ENCODE results near the gene CCNY. TPM values are rescaled to one million over a fixed set of nuclear protein-coding genes. Genes with fewer than 3 reads are reported as not detected.
A peak's percentile ranks its signal among the peaks of the same experiment; 100 is the strongest.

CCNY gene
- total RNA-seq, 1 experiment from 2014 or later, result 53.3 TPM

DNA sequence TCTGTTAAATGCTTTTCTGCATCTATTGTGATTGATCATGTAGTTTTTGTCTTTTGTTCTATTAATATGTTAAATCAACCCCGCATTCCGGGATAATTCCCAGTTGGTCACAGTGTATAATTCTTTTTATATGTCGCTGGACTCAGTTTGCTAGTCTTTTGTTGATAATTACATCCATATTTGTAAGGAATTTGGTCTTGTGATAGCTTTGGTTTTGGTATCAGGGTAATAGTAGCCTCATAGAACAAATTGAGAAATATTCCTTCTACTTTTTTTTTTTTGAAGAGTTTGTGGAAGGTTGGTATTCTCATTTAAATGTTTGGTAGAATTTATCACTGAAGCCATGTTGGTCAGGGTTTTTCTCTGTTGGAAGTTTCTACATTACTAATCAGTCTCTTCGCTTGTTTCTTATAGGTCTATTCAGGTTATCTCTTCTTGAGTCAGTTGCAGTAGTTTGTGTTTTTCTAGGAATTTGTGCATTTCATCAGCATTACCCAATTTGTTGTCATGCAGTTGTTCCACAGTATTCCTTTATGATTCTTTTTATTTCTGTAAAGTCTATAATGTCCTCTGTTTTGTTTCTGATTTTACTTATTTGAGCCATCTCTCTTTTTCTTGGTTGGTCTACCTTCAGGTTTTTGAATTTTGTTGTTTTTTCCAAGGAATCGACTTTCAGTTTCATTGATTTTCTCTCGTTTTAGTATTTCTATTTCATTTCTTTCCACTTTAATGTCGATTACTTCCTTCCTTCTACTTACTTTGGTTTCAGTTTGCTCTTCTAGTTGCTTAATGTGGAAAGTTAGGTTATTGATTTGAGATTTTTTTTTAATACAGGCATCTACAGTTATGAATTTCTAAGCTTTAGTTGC is 204.2 kb downstream of the CCNY start:
- H3K36me3 Mint-ChIP-seq, result peaks cover 47% of the 10 kb centered on the region
- H3K9me3 Mint-ChIP-seq, result peaks cover 38% of the 10 kb centered on the region
- DNase-seq (ENCODE audit: low spot score), result no peak
- ChIA-PET CTCF (no interaction called here), POLR2A (no interaction called here)
- no peak overlapping the region for H3K27ac Mint-ChIP-seq
- H3K4me3 Mint-ChIP-seq, result no peak overlapping the region
- no peaks in the 10 kb centered on the region for H3K27me3 Mint-ChIP-seq (ENCODE audit: low read depth)
- no peak for ATAC-seq
- TF ChIP-seq ZNF232 (CRISPR knock-in tag; IDR thresholded peaks at IDR 0.05), result no peak
- TF ChIP-seq, protein P1, sequence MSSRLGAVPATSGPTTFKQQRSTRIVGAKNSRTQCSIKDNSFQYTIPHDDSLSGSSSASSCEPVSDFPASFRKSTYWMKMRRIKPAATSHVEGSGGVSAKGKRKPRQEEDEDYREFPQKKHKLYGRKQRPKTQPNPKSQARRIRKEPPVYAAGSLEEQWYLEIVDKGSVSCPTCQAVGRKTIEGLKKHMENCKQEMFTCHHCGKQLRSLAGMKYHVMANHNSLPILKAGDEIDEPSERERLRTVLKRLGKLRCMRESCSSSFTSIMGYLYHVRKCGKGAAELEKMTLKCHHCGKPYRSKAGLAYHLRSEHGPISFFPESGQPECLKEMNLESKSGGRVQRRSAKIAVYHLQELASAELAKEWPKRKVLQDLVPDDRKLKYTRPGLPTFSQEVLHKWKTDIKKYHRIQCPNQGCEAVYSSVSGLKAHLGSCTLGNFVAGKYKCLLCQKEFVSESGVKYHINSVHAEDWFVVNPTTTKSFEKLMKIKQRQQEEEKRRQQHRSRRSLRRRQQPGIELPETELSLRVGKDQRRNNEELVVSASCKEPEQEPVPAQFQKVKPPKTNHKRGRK (CRISPR knock-in tag; IDR thresholded peaks at IDR 0.05; ENCODE audit: borderline replicate concordance), result no peak
- TF ChIP-seq, protein P2, sequence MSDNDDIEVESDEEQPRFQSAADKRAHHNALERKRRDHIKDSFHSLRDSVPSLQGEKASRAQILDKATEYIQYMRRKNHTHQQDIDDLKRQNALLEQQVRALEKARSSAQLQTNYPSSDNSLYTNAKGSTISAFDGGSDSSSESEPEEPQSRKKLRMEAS (CRISPR knock-in tag; IDR thresholded peaks at IDR 0.05), result no peak
- peaks cover 17% of the 10 kb centered on the region for H3K4me1 Mint-ChIP-seq

DNA sequence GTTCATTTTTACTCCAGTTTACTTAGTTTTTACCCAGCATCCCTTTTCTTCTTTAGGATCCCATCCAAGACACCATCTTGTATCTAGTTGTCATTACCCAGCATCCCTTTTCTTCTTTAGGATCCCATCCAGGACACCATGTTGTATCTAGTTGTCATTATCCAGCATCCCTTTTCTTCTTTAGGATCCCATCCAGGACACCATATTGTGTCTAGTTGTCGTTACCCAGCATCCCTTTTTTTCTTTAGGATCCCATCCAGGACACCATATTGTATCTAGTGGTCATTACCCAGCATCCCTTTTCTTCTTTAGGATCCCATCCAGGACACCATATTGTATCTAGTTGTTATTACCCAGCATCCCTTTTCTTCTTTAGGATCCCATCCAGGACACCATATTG is 205.4 kb downstream of the CCNY start:
- ATAC-seq, result no peak
- DNase-seq (ENCODE audit: low spot score), result no peak
- Mint-ChIP-seq H3K27me3 (ENCODE audit: low read depth) (no peaks in the 10 kb centered on the region), H3K4me3 (no peak overlapping the region), H3K4me1 (peaks cover 14% of the 10 kb centered on the region), H3K9me3 (peaks cover 27% of the 10 kb centered on the region), H3K36me3 (peaks cover 36% of the 10 kb centered on the region), H3K27ac (no peak overlapping the region)
- POLR2A ChIA-PET, result no interaction called here
- CTCF ChIA-PET, result no interaction called here
- TF ChIP-seq ZNF263 (CRISPR knock-in tag; IDR thresholded peaks at IDR 0.05; ENCODE audit: low read depth) (no peak), SOX15 (CRISPR knock-in tag; IDR thresholded peaks at IDR 0.05) (no peak), HMGA2 (CRISPR knock-in tag; IDR thresholded peaks at IDR 0.05) (no peak), ZNF232 (CRISPR knock-in tag; IDR thresholded peaks at IDR 0.05) (no peak)
- TF ChIP-seq, protein P3, sequence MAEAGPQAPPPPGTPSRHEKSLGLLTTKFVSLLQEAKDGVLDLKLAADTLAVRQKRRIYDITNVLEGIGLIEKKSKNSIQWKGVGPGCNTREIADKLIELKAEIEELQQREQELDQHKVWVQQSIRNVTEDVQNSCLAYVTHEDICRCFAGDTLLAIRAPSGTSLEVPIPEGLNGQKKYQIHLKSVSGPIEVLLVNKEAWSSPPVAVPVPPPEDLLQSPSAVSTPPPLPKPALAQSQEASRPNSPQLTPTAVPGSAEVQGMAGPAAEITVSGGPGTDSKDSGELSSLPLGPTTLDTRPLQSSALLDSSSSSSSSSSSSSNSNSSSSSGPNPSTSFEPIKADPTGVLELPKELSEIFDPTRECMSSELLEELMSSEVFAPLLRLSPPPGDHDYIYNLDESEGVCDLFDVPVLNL (CRISPR knock-in tag; IDR thresholded peaks at IDR 0.05; ENCODE audit: borderline replicate concordance, low read depth), result no peak
- TF ChIP-seq, protein P4, sequence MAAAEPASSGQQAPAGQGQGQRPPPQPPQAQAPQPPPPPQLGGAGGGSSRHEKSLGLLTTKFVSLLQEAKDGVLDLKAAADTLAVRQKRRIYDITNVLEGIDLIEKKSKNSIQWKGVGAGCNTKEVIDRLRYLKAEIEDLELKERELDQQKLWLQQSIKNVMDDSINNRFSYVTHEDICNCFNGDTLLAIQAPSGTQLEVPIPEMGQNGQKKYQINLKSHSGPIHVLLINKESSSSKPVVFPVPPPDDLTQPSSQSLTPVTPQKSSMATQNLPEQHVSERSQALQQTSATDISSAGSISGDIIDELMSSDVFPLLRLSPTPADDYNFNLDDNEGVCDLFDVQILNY (CRISPR knock-in tag; IDR thresholded peaks at IDR 0.05), result no peak
- TF ChIP-seq, protein P5, sequence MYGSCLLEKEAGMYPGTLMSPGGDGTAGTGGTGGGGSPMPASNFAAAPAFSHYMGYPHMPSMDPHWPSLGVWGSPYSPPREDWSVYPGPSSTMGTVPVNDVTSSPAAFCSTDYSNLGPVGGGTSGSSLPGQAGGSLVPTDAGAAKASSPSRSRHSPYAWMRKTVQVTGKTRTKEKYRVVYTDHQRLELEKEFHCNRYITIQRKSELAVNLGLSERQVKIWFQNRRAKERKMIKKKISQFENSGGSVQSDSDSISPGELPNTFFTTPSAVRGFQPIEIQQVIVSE (CRISPR knock-in tag; IDR thresholded peaks at IDR 0.05; ENCODE audit: borderline replicate concordance), result no peak
- TF ChIP-seq, protein P6, sequence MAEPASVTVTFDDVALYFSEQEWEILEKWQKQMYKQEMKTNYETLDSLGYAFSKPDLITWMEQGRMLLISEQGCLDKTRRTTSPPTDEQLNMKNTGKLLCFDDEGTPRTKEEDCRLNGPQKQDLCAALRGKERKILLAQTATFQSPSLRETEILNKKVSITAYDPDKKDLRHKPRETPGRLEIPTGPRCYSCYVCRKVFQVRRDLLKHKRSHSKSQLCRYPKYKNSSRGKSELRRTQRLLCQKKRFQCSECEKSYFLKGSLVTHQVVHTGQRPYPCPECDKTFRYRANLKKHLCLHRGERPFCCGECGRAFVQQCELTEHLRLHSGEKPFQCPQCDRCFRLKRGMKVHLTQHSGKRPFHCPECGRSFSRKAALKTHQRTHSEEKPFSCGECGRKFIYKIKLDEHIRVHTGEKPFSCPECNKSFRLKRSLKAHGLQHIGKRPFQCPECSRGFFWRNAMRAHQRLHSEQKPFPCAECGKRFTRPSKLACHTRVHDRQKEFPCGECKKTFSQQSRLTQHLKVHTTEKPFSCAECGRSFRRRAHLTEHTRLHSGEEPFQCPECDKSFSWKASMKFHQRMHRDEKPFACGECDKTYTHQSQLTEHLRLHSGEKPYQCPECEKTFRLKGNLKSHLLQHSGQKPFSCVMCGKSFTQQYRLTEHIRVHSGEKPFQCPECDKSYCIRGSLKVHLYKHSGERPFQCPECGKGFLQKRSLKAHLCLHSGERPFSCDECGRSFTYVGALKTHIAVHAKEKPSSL (CRISPR knock-in tag; conservative IDR thresholded peaks at IDR 0.05), result no peak
- TF ChIP-seq, protein P7, sequence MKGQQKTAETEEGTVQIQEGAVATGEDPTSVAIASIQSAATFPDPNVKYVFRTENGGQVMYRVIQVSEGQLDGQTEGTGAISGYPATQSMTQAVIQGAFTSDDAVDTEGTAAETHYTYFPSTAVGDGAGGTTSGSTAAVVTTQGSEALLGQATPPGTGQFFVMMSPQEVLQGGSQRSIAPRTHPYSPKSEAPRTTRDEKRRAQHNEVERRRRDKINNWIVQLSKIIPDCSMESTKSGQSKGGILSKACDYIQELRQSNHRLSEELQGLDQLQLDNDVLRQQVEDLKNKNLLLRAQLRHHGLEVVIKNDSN (CRISPR knock-in tag; IDR thresholded peaks at IDR 0.05), result no peak

DNA sequence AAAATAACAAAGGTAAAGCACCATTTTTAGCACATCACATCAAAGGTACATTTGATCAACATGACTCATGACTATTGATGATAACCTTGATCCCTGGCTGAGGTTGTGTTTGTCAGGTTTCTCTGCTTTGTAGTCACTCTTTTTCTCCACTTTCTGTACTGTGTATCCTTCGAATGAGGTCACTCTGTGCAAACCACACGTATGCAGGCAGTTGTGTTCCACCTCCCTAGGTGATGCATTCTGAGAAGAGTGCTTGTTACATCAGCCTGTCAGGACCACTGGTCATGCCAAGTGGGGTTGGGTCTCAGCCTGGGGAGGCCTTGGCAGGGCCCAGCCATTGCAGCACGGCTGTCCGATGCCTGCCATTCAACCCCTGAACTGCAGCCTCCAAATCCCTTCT is 206.0 kb downstream of the CCNY start:
- Mint-ChIP-seq H3K4me3 (no peak overlapping the region), H3K27me3 (ENCODE audit: low read depth) (no peaks in the 10 kb centered on the region), H3K36me3 (peaks cover 30% of the 10 kb centered on the region), H3K9me3 (peaks cover 21% of the 10 kb centered on the region), H3K27ac (no peak overlapping the region), H3K4me1 (peaks cover 14% of the 10 kb centered on the region)
- TF ChIP-seq NR2C2 (CRISPR knock-in tag; IDR thresholded peaks at IDR 0.05) (no peak), SMAD4 (CRISPR knock-in tag; IDR thresholded peaks at IDR 0.05) (no peak), GABPB1 (CRISPR knock-in tag; IDR thresholded peaks at IDR 0.05) (peak; percentile 92)
- TF ChIP-seq, protein P8, sequence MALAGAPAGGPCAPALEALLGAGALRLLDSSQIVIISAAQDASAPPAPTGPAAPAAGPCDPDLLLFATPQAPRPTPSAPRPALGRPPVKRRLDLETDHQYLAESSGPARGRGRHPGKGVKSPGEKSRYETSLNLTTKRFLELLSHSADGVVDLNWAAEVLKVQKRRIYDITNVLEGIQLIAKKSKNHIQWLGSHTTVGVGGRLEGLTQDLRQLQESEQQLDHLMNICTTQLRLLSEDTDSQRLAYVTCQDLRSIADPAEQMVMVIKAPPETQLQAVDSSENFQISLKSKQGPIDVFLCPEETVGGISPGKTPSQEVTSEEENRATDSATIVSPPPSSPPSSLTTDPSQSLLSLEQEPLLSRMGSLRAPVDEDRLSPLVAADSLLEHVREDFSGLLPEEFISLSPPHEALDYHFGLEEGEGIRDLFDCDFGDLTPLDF (CRISPR knock-in tag; IDR thresholded peaks at IDR 0.05), result no peak
- no peak for DNase-seq (ENCODE audit: low spot score)
- ChIA-PET CTCF (no interaction called here), POLR2A (no interaction called here)
- no peak for ATAC-seq

Data from WTC11 (cell line).